ENCODE results near the gene PTGER4.
"Not testable (repeated sequence)": the region's sequence is repeated elsewhere in the genome, so short reads cannot be mapped to it uniquely, and the experiment has no call there.

PTGER4 gene

DNA sequence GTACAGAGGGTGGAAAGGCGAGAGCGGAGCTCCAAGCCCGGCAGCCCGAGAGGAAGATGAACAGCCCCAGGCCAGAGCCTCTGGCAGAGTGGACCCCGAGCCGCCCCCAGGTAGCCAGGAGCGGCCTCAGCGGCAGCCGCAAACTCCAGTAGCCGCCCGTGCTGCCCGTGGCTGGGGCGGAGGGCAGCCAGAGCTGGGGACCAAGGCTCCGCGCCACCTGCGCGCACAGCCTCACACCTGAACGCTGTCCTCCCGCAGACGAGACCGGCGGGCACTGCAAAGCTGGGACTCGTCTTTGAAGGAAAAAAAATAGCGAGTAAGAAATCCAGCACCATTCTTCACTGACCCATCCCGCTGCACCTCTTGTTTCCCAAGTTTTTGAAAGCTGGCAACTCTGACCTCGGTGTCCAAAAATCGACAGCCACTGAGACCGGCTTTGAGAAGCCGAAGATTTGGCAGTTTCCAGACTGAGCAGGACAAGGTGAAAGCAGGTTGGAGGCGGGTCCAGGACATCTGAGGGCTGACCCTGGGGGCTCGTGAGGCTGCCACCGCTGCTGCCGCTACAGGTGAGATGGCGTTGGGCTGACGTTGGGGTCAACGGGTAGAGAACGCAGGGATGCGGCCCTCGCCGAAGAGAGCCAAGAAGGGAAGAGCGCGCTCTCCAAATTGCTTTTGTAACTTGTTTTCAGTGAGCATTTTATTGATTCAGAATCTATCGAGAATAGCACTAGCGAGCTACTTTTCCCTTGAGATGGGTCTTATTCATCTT lies at the start of gene PTGER4:
TSS of gene PTGER4 (plus strand) at position 3 of the 769 bp plus-strand sequence. CDS start 1,079 bp downstream, outside the sequence.
- DNase-seq: no peak

DNA sequence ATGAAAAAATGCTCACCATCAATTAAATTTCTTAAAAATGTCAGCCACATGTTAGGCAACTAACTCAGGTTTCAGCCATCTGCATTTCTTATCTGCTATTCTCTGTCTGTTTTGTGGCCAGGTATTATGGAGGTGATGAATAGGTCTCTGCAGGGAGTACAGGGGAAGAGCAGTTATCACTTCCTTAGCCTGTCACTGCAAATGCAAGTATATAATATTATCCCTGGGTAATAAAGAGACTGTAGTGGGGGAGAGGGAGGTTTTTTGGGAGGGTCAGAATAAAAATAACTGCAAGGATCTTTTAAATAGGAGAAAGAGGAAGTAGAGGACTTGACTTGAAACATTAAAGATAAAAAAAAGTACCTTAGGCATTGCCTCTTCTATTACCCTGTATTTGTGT lies 49.6 kb upstream of the PTGER4 start:
- no peak for DNase-seq

DNA sequence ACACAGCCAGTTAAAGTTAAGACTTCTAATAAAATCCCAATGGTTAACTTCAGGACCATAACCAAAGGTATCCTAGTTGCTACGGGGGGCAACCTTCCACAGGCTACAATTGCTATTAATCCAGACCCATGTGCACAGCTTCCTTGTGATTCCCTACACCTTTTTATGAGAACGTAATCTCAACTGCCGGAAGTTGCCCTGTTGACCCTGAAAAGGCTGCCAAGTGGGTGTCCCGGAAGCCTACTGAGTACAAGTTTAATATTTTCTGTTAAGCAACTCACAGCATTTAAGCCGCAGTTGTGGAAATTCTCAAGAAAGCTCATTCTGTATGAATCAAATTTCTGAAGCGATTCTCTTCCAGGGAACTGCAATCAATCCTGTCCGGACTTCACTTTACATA lies 48.5 kb upstream of the PTGER4 start:
- DNase-seq: no peak

DNA sequence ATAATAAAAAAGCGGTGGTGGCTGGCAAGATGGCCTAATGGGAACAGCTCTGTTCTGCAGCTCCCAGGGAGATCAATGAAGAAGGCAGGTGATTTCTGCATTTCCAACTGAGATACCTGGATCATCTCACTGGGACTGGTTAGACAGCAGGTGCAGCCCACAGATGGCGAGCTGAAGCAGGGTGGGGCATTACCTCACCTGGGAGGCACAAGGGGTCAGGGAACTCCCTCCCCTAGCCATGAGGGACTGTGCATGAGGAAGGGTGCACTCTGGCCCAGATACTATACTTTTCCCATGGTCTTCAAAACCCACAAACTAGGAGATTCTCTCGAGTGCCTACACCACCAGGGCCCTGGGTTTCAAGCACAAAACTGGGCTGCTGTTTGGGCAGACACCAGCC lies 45.6 kb upstream of the PTGER4 start:
- no peak for DNase-seq

DNA sequence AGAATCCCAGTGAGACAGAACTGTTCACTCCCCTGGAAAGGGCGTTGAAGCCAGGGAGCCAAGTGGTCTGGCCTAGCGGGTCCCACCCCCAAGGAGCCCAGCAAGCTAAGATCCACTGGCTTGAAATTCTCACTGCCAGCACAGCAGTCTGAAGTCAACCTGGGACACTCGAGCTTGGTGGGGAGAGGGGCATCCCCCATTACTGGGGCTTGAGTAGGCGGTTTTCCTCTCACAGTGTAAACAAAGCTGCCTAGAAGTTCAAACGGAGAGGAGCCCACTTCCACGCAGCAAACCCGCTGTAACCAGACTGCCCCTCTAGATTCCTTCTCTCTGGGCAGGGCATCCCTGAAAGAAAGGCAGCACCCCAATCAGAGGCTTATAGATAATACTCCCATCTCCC lies 45.1 kb upstream of the PTGER4 start:
- no peak for DNase-seq

DNA sequence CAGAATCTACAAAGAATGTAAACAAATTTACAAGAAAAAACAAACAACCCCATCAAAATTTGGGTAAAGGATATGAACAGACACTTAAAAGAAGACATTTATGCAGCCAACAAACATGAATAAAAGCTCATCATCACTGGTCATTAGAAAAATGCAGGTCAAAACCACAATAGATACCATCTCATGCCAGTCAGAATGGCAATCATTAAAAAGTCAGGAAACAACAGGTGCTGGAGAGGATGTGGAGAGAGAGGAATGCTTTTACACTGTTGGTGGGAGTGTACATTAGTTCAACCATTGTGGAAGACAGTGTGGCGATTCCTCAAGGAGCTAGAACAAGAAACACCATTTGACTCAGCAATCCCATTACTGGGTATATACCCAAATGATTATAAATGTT lies 40.2 kb upstream of the PTGER4 start:
- DNase-seq: not testable (repeated sequence)

DNA sequence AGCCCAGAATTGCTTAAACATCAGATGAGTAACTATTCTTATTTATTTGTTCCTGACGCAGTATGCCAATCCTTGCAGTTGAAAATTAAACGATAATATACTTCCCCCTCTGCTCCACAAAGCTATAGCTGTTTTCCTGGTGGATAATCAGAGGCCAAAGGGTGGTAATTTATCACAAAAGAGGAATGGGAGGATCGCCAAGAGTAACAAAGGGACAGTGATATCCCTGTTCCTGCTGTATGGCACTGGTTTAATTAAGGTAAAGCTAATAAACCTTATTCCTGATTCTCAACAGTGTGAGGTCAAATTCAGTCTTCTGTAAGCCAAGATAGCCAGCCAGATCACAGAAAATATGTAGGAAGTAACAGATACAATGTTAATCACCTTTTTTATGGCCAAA lies 33.4 kb upstream of the PTGER4 start:
- no peak for DNase-seq

DNA sequence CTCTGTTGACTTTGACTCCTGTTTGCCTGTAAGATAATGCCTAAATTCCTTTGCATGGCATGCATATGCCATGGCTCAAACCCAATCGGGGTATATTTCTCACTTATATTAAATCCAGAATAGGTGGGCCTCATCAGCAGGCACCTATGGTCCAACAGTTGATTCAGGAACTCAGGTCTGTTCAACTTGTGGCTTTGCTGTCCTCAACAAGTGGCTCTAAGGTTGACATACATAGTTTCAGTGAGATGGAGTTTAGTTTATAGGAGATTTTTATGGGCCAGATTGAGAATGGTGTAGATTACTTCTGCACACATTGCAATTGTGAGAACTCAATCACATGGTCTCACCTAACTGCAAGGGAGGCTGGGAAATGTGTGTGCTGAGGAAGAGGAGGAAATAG lies 31.6 kb upstream of the PTGER4 start:
- no peak for DNase-seq

DNA sequence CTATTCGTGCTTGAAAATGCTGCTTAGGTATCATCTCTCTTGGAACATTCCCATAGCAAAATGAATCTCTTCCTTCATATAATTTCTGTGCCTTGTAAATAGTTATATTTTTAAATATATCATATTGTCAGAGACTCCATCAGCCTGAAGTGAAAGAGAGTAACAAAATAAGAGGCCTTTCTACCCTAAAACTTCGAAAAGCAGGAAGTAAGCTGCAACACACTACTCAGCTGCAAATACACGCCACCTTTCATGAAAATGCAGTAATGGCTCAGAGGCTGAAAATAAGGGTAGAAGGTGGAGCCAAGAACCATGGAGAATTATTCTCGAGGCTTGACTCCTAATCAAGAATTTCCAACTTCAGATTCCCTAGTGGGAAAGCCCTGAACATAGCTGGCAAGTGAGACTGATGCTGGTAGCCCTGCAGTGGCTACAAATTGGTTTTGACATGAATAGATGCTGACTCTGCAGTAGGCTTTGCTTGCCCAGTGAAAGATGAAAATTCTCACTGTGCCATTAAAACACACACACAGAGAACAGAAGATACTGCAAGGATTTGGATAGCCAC lies 30.2 kb upstream of the PTGER4 start:
- DNase-seq: no peak

DNA sequence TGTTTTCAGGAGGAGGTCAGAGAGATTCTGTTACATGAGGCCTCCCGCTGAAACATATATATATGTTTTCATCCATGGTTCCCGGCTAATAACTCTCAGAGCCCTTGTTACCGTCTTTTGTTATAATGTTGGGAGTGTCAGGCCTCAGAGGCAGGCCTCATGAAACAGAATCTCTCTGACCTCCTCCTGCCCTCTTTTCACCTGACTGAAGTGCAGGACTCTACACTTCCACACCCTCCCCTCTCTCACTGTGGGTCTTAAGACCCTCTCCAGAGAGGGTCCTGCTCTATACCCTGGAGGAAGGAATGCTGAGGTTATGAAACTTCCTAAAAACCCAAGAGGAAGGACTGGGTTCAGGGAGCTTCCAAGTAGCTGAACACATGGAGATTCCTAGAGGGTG lies 28.5 kb upstream of the PTGER4 start:
- DNase-seq: no peak

DNA sequence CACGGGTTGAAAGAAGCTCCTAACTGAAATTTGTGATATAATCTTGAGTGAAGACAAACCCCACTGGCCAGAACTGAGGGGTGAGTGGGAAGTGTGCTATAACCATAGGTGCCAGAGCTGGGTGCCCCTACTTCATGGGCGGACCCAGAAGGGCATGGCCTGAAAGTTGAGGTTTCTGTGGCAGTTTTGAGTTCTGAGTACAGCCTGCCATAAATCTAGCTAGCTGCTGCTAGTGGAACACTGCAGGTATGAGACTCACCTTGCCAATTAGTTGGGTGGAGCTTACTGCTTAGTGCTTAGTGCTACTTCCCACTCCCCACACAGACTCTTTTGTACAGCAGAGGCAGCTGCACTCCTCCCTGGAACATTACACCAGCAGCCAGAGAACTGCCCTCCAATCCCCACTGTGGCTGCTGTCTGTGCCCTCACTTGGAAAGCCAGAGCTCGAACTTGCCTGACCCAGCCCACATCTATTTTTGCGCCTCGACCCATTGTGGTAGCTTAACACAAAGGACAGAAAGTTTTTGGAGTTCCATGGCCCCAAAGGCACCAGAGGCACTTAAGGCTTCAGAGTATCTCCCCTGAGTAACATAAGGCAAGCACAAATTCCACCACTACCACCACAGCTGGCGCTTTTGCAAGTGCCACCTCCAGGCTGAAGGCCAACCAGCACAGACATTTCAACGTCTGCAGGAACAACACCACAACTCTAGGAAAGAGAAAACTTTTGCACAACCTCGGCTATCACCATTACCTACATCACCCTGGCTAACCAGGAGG lies 27.1 kb upstream of the PTGER4 start:
- no peak for DNase-seq

DNA sequence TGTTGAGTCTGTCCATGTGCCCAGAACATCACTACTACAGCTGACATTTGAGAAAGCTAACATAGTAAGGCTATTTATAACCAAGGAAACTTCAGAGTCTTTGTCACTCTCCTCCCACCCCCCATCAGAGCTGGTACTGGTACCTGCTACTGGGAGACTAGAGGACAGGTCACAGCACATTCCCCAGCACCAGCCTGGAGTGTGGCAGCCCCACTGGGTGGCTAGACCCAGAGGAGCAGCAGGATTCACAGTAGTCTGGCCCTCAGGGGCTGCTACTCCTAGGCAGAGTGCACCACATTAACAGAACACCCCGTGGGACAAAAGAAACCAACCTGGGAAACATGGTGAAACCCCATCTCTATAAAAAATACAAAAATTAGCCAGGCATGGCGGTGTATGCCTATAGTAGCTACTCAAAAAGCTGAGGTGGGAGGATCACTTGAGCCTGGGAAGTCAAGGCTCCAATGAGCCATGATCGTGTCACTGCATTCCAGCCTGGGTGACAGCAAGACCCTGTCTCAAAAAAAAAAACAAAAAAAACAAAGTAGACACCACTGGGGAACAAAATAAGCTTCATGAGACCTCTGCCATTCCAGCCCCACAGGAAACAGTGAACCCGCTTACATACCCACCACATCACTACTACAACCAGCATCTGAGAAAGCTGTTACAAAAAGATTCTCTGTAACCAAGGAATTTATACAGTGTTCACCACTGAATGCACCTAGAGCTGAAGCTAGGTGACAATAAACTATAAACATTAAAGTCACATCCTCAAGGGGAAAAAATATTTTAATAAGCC lies 26.3 kb upstream of the PTGER4 start:
- no peak for DNase-seq

DNA sequence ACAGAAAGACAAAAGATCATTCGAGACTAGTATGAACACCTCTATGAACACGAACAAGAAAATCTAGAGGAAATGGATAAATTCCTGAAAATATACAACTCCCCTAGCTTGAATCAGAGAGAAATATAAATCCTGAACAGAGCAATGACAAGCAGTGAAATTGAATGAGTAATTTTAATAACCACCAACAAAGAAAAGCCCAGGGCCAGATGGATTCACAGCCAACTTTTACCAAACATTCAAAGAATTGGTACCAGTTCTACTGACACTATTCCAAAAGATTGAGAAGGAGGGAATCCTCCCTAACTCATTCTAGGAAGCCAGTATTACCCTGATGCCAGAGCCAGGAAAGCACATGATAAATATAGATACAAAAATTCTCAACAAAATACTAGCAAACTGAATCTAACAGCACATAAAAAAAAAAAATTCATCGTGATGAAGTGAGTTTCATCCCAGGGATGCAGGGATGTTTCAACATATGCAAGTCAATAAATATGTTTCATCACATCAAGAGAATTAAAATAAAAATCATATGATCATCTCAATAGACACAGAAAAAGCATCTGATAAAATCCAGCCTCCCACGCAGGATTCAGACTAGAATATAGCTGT lies 25.2 kb upstream of the PTGER4 start:
- no peak for DNase-seq

DNA sequence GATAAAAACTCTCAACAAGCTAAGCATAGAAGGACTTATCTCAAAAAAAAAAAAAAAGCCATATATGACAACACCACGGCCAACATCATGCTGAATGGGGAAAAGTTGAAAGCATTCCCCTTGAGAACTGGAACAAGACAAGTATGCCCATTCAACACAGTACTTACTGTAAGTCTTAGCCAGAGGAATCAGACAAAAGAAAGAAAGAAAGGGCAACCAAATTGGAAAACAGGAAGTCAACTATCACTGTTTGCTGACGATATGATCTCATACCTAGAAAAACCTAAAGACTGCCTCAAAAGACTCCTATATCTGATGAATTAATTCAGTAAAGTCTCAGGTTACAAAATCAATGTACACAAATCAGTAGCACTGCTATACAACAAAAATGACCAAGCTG lies 24.6 kb upstream of the PTGER4 start:
- no peak for DNase-seq

DNA sequence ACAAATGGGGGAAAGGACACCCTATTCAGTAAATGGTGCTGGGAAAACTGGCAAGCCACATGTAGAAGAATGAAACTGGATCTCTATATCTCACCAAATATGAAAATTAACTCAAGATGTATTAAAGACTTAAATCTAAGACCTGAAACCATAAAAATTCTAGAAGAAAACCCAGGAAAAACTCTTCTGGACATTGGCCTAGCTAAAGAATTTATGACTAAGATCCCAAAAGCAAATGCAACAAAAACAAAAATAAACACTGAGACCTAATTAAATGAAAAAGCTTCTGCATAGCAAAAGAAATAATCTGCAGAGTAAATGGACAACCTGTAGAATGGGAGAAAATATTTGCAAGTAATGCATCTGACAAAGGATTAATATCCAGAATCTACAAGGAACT lies 23.6 kb upstream of the PTGER4 start:
- DNase-seq: not testable (repeated sequence)

DNA sequence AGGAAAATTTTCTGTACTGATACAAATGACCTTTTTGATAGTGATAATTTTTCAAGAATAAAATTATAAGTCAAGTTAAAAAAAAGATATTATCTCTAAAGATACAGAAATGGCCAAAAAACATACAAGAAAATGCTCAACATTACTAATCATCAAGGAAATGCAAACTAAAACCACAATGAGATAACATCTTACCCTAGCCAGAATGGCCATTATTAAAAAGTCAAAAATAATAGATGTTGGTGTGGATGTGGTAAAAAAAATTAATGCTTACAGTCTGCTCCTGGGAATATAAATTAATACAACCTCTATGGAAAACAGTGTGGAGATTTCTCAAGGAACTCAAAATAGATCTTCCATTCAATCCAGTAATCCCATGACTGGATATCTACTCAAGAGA lies 22.9 kb upstream of the PTGER4 start:
- no peak for DNase-seq

DNA sequence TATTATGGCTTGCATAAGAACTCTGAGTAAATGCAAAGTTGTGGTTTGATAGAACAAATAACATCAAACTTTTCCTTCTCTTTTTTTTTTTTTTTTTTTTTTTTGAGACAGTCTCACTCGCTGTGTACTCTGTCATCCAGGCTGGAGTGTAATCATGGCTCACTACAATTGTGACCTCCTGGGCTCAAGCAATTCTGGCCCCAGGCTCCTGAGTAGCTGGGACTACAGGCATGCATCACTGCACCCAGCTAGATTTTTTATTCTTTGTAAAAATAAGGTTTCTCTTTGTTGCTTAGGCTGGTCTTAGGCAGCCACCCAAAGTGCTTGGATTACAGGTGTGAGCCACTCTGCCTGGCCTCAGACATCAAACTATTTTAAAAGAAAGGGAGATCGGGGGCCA lies 19.0 kb upstream of the PTGER4 start:
- DNase-seq: no peak

DNA sequence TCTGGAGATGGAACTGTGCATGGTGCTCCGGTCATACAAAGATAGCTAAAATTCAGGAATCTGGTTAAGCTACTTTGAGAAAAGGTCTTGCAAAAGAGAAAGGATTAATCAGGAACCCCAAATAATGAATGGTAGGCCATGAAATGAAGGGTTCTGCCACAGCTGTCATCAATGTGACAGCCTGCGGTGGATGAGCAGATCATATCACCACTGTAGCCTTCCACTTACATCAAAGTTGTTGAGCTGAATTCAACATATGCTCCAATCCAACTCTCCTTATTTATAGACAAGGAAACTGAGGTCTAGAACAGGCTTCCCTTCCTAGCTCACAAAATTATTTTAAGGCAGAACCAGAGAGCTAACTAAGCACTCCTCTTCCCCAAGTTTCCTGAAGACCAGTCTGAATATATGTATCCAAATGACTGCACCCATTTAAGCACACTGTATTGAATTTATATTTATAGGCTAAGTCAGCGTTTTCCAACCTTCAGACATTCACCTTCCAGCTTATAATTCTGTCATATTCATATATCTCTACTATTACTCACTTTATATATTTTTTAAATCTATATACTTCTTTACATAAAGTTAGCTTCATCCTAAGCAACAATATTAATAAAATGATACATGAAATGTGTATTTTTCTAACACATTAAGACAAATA lies 13.9 kb upstream of the PTGER4 start:
- no peak for DNase-seq

DNA sequence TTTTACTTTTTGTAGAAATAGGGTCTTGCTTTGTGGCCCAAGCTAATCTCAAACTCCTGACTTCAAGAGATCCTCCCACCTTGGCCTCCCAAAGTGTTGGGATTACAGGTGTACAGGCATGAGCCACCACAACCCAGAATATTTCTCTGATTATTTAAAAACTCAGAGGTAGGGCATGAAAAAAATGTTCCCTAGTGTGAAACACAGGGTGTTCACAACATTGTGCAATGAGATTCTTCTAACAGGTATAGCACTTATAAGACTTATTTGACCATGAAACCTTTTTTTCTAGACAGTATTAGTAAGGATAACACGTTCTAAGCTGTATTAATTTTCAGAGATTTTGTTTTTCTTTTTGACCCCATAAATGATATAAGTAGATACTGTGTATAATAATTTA lies 13.1 kb upstream of the PTGER4 start:
- DNase-seq: no peak

DNA sequence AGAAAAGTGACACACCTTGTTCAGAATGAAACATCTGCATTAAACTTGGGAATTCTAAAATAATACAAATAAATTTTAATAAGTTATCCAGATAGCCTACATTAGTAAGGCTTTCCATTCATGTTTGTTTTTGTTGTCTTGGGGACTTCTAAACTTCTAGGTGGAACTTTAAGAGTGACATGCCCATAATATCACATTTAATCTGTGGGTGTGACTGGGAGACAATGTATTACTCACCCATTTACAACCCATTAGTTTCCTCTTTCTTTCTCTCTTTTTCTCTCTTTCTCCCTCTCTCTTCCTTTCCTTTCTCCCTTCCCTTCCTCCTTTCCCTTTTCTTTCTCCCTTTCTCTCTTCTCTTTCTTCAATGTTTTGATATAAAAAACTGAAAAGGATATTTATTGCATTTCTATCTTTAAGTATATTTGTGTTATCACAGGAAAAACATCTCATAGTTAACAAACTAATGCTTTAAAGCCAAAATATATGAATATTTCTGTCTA lies 12.5 kb upstream of the PTGER4 start:
- DNase-seq: no peak

DNA sequence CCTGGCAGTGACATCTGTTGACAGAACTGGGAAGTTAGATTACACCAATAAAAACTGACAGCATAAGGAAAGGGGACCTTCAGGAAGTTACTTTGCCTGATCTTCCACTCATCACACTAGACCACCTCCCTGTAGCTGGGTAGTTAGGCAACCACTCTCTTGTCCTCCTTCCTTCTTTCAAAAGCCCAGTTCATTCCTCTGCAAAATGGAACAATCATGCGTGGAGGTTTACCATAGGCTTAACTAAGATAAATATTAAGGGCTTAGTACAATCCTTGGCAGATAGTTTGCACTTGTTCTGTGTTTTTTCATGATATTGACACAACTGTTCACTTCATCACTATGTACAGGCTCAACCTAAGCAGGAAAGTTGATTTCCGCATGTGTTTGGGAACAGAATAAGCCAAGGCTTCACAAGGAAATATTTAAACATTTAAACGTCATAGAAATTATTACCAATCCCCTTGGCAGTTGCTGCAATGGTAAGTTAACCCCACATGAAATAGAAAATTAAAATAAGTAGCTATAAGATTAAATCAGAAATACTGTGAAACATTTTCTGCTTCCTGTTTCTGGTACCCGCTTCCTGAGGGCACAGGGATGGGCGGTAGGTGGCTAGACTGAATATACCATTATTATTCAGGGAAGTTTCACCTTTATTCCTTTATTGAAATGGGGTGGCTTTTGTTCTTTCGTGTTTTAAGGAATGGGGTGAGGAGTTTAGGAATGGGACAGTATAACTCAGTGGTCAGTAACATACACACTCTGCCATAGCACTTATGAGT lies 9.9 kb upstream of the PTGER4 start:
- DNase-seq: no peak
